ENCODE results near the gene MACROD2.

The MACROD2 gene

GRCh38 chr20:15916623-15917022 lies 1921.3 kb downstream of the MACROD2 start:
- no peak for DNase-seq

GRCh38 chr20:15917283-15917682 lies 1922.0 kb downstream of the MACROD2 start:
- DNase-seq: no peak

- no peak for DNase-seq
Observed at GRCh38 chr20:15918631-15919030, 1923.3 kb downstream of the MACROD2 start.

- DNase-seq: no peak
Observed at GRCh38 chr20:15919118-15919517, 1923.8 kb downstream of the MACROD2 start.

- DNase-seq: no peak
Observed at GRCh38 chr20:15921930-15922329, 1926.6 kb downstream of the MACROD2 start.

GRCh38 chr20:15922556-15922955 lies 1927.2 kb downstream of the MACROD2 start:
- no peak for DNase-seq

- DNase-seq: no peak
Observed at GRCh38 chr20:15923030-15923776, 1927.9 kb downstream of the MACROD2 start.

GRCh38 chr20:15924556-15924955 lies 1929.2 kb downstream of the MACROD2 start:
- no peak for DNase-seq

- DNase-seq: no peak
Observed at GRCh38 chr20:15925376-15925775, 1930.1 kb downstream of the MACROD2 start.

- no peak for DNase-seq
Observed at GRCh38 chr20:15927893-15928650, 1932.8 kb downstream of the MACROD2 start.

GRCh38 chr20:15928946-15929345 lies 1933.6 kb downstream of the MACROD2 start:
- no peak for DNase-seq

- peak in 2 of 3 experiments; percentile 49 to 80 for DNase-seq
Observed at GRCh38 chr20:15930311-15931305, 1935.3 kb downstream of the MACROD2 start.

GRCh38 chr20:15931897-15932296 lies 1936.6 kb downstream of the MACROD2 start:
- DNase-seq: no peak

- DNase-seq: no peak
Observed at GRCh38 chr20:15937179-15937578, 1941.9 kb downstream of the MACROD2 start.

GRCh38 chr20:15938847-15939246 lies 1943.5 kb downstream of the MACROD2 start:
- DNase-seq: no peak

- DNase-seq: no peak
Observed at GRCh38 chr20:15940127-15940526, 1944.8 kb downstream of the MACROD2 start.

GRCh38 chr20:15942130-15942529 lies 1946.8 kb downstream of the MACROD2 start:
- no peak for DNase-seq

GRCh38 chr20:15945289-15945688 lies 1950.0 kb downstream of the MACROD2 start:
- no peak for DNase-seq

GRCh38 chr20:15949391-15949790 lies 1954.1 kb downstream of the MACROD2 start:
- no peak for DNase-seq

GRCh38 chr20:15951658-15952057 lies 1956.3 kb downstream of the MACROD2 start:
- DNase-seq: no peak

- DNase-seq: no peak
Observed at GRCh38 chr20:15958142-15958541, 1962.8 kb downstream of the MACROD2 start.

GRCh38 chr20:15965165-15965564 lies 1969.8 kb downstream of the MACROD2 start:
- DNase-seq: no peak

- no peak for DNase-seq
Observed at GRCh38 chr20:15967334-15967733, 1972.0 kb downstream of the MACROD2 start.
